ENCODE measurements around the gene TMEM80. TPM values are rescaled to one million over a fixed set of nuclear protein-coding genes. Genes with fewer than 3 reads are reported as not detected.

The TMEM80 gene
- total RNA-seq, 1 donor = 17.4 TPM

DNA sequence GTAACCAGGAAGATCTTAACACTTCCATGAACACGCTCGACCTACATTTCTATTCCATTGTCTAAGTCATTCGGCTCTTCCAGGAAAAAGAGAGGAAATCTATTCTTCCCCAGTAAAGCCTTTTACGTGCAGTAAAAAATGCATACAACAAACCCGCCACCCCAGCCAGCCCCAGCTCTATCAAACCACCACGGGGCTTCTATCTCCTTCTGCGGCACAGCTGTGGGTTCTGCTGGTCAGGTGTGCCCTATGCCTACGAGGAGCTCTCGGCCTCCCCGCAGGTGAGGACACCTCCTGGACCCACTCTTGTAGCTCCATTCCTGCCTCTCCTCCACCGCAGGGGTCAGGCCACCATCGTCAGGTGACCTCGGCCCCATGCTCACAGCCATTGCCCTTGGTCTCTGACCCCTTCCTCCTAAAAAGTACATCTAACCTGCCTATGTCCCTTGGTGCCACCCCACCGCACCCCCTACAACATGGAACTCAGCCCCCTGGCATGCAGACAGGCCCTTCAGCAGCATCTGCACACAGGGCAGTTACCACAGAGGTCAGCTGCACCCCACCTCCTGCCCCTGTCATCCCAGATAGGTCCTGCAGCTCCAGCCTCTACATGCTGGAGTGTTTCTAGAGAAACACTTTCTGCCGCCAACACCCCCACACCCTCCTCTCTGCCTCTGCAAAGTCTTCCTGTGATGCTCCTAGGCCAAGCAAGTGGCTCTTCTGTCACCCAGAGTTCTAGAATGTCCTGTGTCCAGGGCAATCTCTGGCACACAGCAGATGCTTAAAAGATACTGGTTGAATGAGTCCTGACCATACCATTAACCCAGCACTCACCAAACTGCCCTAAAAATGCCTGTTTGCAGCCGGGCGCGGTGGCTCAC lies 3.7 kb upstream of the TMEM80 start:
- no peak overlapping the region for H2AFZ ChIP-seq (ENCODE audit: low read length)
- H3K9me3 ChIP-seq (ENCODE audit: low read depth, low read length) = no peaks in the 10 kb centered on the region
- peaks cover 18% of the 10 kb centered on the region for H3K4me1 ChIP-seq (ENCODE audit: insufficient read depth, low read length)
- H3K27ac ChIP-seq (ENCODE audit: low read depth, low read length) = no peak overlapping the region
- H3K27me3 ChIP-seq (ENCODE audit: insufficient read depth, low read length) = no peaks in the 10 kb centered on the region
- H3K4me2 ChIP-seq (ENCODE audit: insufficient read depth, low read length) = no peak overlapping the region
- peaks cover 20% of the 10 kb centered on the region for H3K36me3 ChIP-seq (ENCODE audit: insufficient read depth, low read length)
- peak; percentile 50 for DNase-seq (ENCODE audit: insufficient read length, low spot score, missing footprints)
- H3K4me3 ChIP-seq (ENCODE audit: insufficient read depth, low read length) = no peak overlapping the region
- TF ChIP-seq CTCF (IDR thresholded peaks at IDR 0.05; ENCODE audit: extremely low read depth, low read depth, low read length) = no peak
- peaks cover 17% of the 10 kb centered on the region for H4K20me1 ChIP-seq (ENCODE audit: insufficient read depth, low read length)
- H3K79me2 ChIP-seq (ENCODE audit: insufficient read depth, low read length) = peaks cover 28% of the 10 kb centered on the region

GRCh38 chr11:692824-693414 lies 2.7 kb upstream of the TMEM80 start:
- peaks cover 23% of the 10 kb centered on the region for H4K20me1 ChIP-seq (ENCODE audit: insufficient read depth, low read length)
- H2AFZ ChIP-seq (ENCODE audit: low read length) = peak overlapping the region; percentile 59
- peaks cover 28% of the 10 kb centered on the region for H3K4me1 ChIP-seq (ENCODE audit: insufficient read depth, low read length)
- peak overlapping the region; percentile 67 for H3K4me2 ChIP-seq (ENCODE audit: insufficient read depth, low read length)
- H3K27ac ChIP-seq (ENCODE audit: low read depth, low read length) = peak overlapping the region; percentile 17
- DNase-seq (ENCODE audit: insufficient read length, low spot score, missing footprints) = peak; percentile 47
- no peaks in the 10 kb centered on the region for H3K9me3 ChIP-seq (ENCODE audit: low read depth, low read length)
- peaks cover 32% of the 10 kb centered on the region for H3K79me2 ChIP-seq (ENCODE audit: insufficient read depth, low read length)
- no peak for TF ChIP-seq CTCF (IDR thresholded peaks at IDR 0.05; ENCODE audit: extremely low read depth, low read depth, low read length)
- no peaks in the 10 kb centered on the region for H3K27me3 ChIP-seq (ENCODE audit: insufficient read depth, low read length)
- H3K36me3 ChIP-seq (ENCODE audit: insufficient read depth, low read length) = peaks cover 10% of the 10 kb centered on the region
- H3K4me3 ChIP-seq (ENCODE audit: insufficient read depth, low read length) = peak overlapping the region; percentile 91

DNA sequence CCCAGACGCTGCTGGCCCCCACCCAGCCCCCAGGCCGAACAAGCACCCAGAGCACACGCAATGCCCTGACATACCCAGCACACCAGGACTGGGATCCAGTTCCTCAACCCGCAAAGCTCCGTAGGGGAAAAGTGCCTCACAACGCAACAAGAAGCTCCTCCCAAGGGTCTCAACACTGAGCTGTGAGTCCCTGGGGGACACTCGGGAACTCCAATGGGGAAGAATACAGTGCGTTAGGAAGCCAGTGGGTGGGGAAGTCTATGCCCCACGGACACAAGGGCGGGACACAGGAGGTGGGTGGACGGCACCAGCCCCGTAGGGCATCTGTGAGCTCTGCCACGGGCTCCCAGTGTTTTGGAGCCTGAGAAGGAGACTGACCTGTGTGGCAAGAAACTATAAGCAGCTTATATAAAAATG lies 2.2 kb upstream of the TMEM80 start:
- Histone ChIP-seq H3K4me2 (ENCODE audit: insufficient read depth, low read length) (peak overlapping the region; percentile 67), H3K27ac (ENCODE audit: low read depth, low read length) (peak overlapping the region; percentile 17), H3K4me3 (ENCODE audit: insufficient read depth, low read length) (peak overlapping the region; percentile 91), H3K27me3 (ENCODE audit: insufficient read depth, low read length) (no peaks in the 10 kb centered on the region), H4K20me1 (ENCODE audit: insufficient read depth, low read length) (peaks cover 28% of the 10 kb centered on the region), H3K4me1 (ENCODE audit: insufficient read depth, low read length) (peaks cover 33% of the 10 kb centered on the region), H2AFZ (ENCODE audit: low read length) (peak overlapping the region; percentile 59), H3K9me3 (ENCODE audit: low read depth, low read length) (no peaks in the 10 kb centered on the region), H3K36me3 (ENCODE audit: insufficient read depth, low read length) (peaks cover 5% of the 10 kb centered on the region), H3K79me2 (ENCODE audit: insufficient read depth, low read length) (peaks cover 37% of the 10 kb centered on the region)
- peak; percentile 89 for DNase-seq (ENCODE audit: insufficient read length, low spot score, missing footprints)
- no peak for TF ChIP-seq CTCF (IDR thresholded peaks at IDR 0.05; ENCODE audit: extremely low read depth, low read depth, low read length)

Data from osteoblast (primary cell).